Stimulated activated CD8-positive, alpha-beta memory T cell treated with anti-CD3 and anti-CD28 coated beads, Interleukin-4, amount 100 ng/mL, for 1 hour (primary cell): ENCODE measurements around the gene ACOT2.

Experiments used
- DNase-seq, 2 donors: peaks; one replicate each; pipeline ENCODE4 v3.0.0-alpha.2; 2020; ENCODE audit warnings: low read depth in 2 of 2, low spot score in 1 of 2

ACOT2 gene

GRCh38 chr14:73613419-73613963 is 44.5 kb downstream of the ACOT2 start:
- DNase-seq, result no peak

GRCh38 chr14:73616831-73617230 is 47.8 kb downstream of the ACOT2 start:
- DNase-seq, result no peak

- DNase-seq, result no peak
Measured at GRCh38 chr14:73619524-73619923, 50.5 kb downstream of the ACOT2 start.

- no peak for DNase-seq
Measured at GRCh38 chr14:73620268-73620667, 51.3 kb downstream of the ACOT2 start.

GRCh38 chr14:73623504-73624054 is 54.6 kb downstream of the ACOT2 start:
- no peak for DNase-seq
